H9 (cell line): ENCODE measurements around the gene SCAP. TPM values are rescaled to one million over a fixed set of nuclear protein-coding genes. Genes with fewer than 3 reads are reported as not detected.
"Not testable (repeated sequence)": the region's sequence is repeated elsewhere in the genome, so short reads cannot be mapped to it uniquely, and the experiment has no call there.

Source experiments
- DNase-seq: peaks from one replicate; pipeline ENCODE4 v3.0.0-alpha.2; 2017
- H2AFZ ChIP-seq: one replicate; pipeline ENCODE4 v1.6.1; 2013; ENCODE audit warnings: mild to moderate bottlenecking, low read length, control low read depth, moderate library complexity
- H2AK5ac ChIP-seq: 2 replicates; pipeline ENCODE4 v1.6.1; 2013; ENCODE audit warnings: low read length, control low read depth, mixed read lengths; ENCODE audit not compliant: insufficient read length
- H2BK120ac ChIP-seq: one replicate; pipeline ENCODE4 v1.6.1; 2013; ENCODE audit warnings: low read depth, mild to moderate bottlenecking, low read length, control low read depth, inconsistent platforms; ENCODE audit not compliant: poor library complexity, severe bottlenecking
- H2BK12ac ChIP-seq: 2 replicates; pipeline ENCODE4 v1.6.1; 2013; ENCODE audit warnings: low read length, control low read depth, mixed read lengths, low read depth; ENCODE audit not compliant: insufficient read length
- H2BK15ac ChIP-seq: 2 replicates; pipeline ENCODE4 v1.6.1; 2013; ENCODE audit warnings: low read depth, low read length, control low read depth
- H2BK20ac ChIP-seq: one replicate; pipeline ENCODE4 v1.6.1; 2013; ENCODE audit warnings: low read depth, mild to moderate bottlenecking, low read length, control low read depth, inconsistent platforms; ENCODE audit not compliant: poor library complexity, severe bottlenecking
- H2BK5ac ChIP-seq: 2 replicates; pipeline ENCODE4 v1.6.1; 2013; ENCODE audit warnings: low read length, control low read depth, mixed read lengths; ENCODE audit not compliant: insufficient read length
- H3K14ac ChIP-seq: 2 replicates; pipeline ENCODE4 v1.6.1; 2013; ENCODE audit warnings: low read length, control low read depth; ENCODE audit not compliant: insufficient read depth
- H3K18ac ChIP-seq: 2 replicates; pipeline ENCODE4 v1.6.1; 2013; ENCODE audit warnings: low read depth, mild to moderate bottlenecking, mixed read lengths, low read length, control low read depth; ENCODE audit not compliant: insufficient read length
- H3K23ac ChIP-seq: 2 replicates; pipeline ENCODE4 v1.6.1; 2013; ENCODE audit warnings: low read length, control low read depth, mixed read lengths, low read depth; ENCODE audit not compliant: insufficient read length
- H3K23me2 ChIP-seq: 2 replicates; pipeline ENCODE4 v1.6.1; 2013; ENCODE audit warnings: low read depth, mild to moderate bottlenecking, mixed read lengths, low read length, control low read depth; ENCODE audit not compliant: insufficient read length, poor library complexity, severe bottlenecking
- H3K27ac ChIP-seq: 2 replicates; pipeline ENCODE4 v1.5.1; 2013; ENCODE audit warnings: low read length, control low read depth, mixed read lengths, low read depth; ENCODE audit not compliant: insufficient read length
- H3K27me3 ChIP-seq: 2 replicates; pipeline ENCODE4 v1.6.1; 2013; ENCODE audit warnings: low read length, control low read depth, inconsistent platforms; ENCODE audit not compliant: insufficient read depth
- H3K4ac ChIP-seq: 2 replicates; pipeline ENCODE4 v1.6.1; 2013; ENCODE audit warnings: low read depth, mild to moderate bottlenecking, control low read depth, inconsistent platforms, low read length, moderate library complexity
- H3K4me1 ChIP-seq: 2 replicates; pipeline ENCODE4 v1.6.1; 2013; ENCODE audit warnings: low read length, control low read depth, inconsistent platforms; ENCODE audit not compliant: insufficient read depth
- H3K4me2 ChIP-seq: 2 replicates; pipeline ENCODE4 v1.6.1; 2013; ENCODE audit warnings: low read length, control low read depth, mixed read lengths; ENCODE audit not compliant: insufficient read length, insufficient read depth
- H3K56ac ChIP-seq: 2 replicates; pipeline ENCODE4 v1.6.1; 2013; ENCODE audit warnings: low read depth, mild to moderate bottlenecking, mixed read lengths, low read length, control low read depth; ENCODE audit not compliant: insufficient read length
- H3K79me1 ChIP-seq: 2 replicates; pipeline ENCODE4 v1.6.1; 2013; ENCODE audit warnings: low read depth, mild to moderate bottlenecking, moderate library complexity, low read length, control low read depth, inconsistent platforms; ENCODE audit not compliant: insufficient read depth, poor library complexity, severe bottlenecking
- H3K79me2 ChIP-seq: 2 replicates; pipeline ENCODE4 v1.6.1; 2013; ENCODE audit warnings: low read length, control low read depth, inconsistent platforms; ENCODE audit not compliant: insufficient read depth
- H3K9ac ChIP-seq: 2 replicates; pipeline ENCODE4 v1.6.1; 2013; ENCODE audit warnings: low read length, control low read depth, mixed read lengths; ENCODE audit not compliant: insufficient read length; ENCODE audit errors: extremely low read depth
- H3K9me3 ChIP-seq: one replicate; pipeline ENCODE4 v1.6.1; 2013; ENCODE audit warnings: low read depth, low read length, inconsistent platforms; ENCODE audit not compliant: control insufficient read depth
- H3T11ph ChIP-seq: one replicate; pipeline ENCODE4 v1.6.1; 2013; ENCODE audit warnings: mild to moderate bottlenecking, low read length, control low read depth, inconsistent platforms
- H4K20me1 ChIP-seq: one replicate; pipeline ENCODE4 v1.6.1; 2013; ENCODE audit not compliant: control insufficient read depth, insufficient read length, insufficient read depth
- H4K5ac ChIP-seq: 2 replicates; pipeline ENCODE4 v1.6.1; 2013; ENCODE audit warnings: low read depth, mild to moderate bottlenecking, mixed read lengths, low read length, control low read depth; ENCODE audit not compliant: insufficient read length
- H4K8ac ChIP-seq: replicated peaks from 2 replicates; pipeline ENCODE4 v1.6.1; 2013; ENCODE audit warnings: low read length, control low read depth, mixed read lengths, low read depth; ENCODE audit not compliant: insufficient read length
- H4K91ac ChIP-seq: 2 replicates; pipeline ENCODE4 v1.6.1; 2013; ENCODE audit warnings: low read depth, mild to moderate bottlenecking, moderate library complexity, mixed read lengths, low read length, control low read depth; ENCODE audit not compliant: insufficient read length
- H3K27ac Mint-ChIP-seq, 3 experiments: 2 replicates in 2 of 3; 3 replicates in 1 of 3; pipeline ENCODE4 v1.8.0; 2020 to 2021; ENCODE audit warnings: mixed read lengths in 3 of 3, mild to moderate bottlenecking in 1 of 3, moderate library complexity in 1 of 3
- H3K27me3 Mint-ChIP-seq: 2 replicates; pipeline ENCODE4 v1.8.0; 2021; ENCODE audit warnings: low read depth, mild to moderate bottlenecking, moderate library complexity, mixed read lengths
- H3K36me3 Mint-ChIP-seq, 3 experiments: 2 replicates in 2 of 3; 3 replicates in 1 of 3; pipeline ENCODE4 v1.8.0; 2020 to 2021; ENCODE audit warnings: low read depth in 3 of 3, mixed read lengths in 3 of 3; ENCODE audit not compliant: insufficient read depth in 1 of 3
- H3K4me1 Mint-ChIP-seq, 2 experiments: 2 replicates each; pipeline ENCODE4 v1.8.0; 2020; ENCODE audit warnings: mixed read lengths in 2 of 2
- H3K4me3 Mint-ChIP-seq, 2 experiments: 2 replicates in 1 of 2; 3 replicates in 1 of 2; pipeline ENCODE4 v1.8.0; 2020 to 2021; ENCODE audit warnings: mild to moderate bottlenecking in 2 of 2, mixed read lengths in 2 of 2, moderate library complexity in 1 of 2
- H3K9me3 Mint-ChIP-seq, 2 experiments: 2 replicates in 1 of 2; 3 replicates in 1 of 2; pipeline ENCODE4 v1.8.0; 2020; ENCODE audit warnings: mild to moderate bottlenecking in 2 of 2, mixed read lengths in 2 of 2, moderate library complexity in 1 of 2
- WGBS: extraction: QIAGEN DNeasy Blood & Tissue Kit; methylation state at CpG from one replicate; pipeline ENCODE4 v1.1.7; 2013; ENCODE audit warnings: missing lambda C conversion rate, low lambda C conversion rate, mixed read lengths; ENCODE audit not compliant: insufficient read length; ENCODE audit errors: extremely low coverage; 5-methylcytosine and 5-hydroxymethylcytosine counted together
- total RNA-seq: library from RNA; stranded (reverse); gene quantifications from 2 replicates; pipeline ENCODE4 v1.2.1, GENCODE V29; 2021
- TF ChIP-seq, protein P1 (sequence below): fragments of 200-600 bp; sonication (generic); conservative IDR thresholded peaks from 3 replicates; pipeline ENCODE4 v1.8.0; 2021; ENCODE audit warnings: antibody characterized with exemption, mild to moderate bottlenecking

The SCAP gene
- total RNA-seq, 1 experiment from 2014 or later: 104 TPM

- H3K9me3 ChIP-seq: no peaks in the 10 kb centered on the region
- H3K4ac ChIP-seq: no peak overlapping the region
- no peak overlapping the region for H3K4me3 Mint-ChIP-seq
- no peak overlapping the region for H2BK20ac ChIP-seq
- H3K27ac Mint-ChIP-seq: no peak overlapping the region
- H3K4me2 ChIP-seq: no peak overlapping the region
- H3K27ac ChIP-seq: no peak overlapping the region
- H3K56ac ChIP-seq: no peak overlapping the region
- H2AK5ac ChIP-seq: no peak overlapping the region
- no peak overlapping the region for H3K14ac ChIP-seq
- peaks cover under 1 to 8% of the 10 kb centered on the region in 2 experiments; a peak in 4 of 5 replicates for H3K9me3 Mint-ChIP-seq
- H2BK15ac ChIP-seq: no peak overlapping the region
- no peak overlapping the region for H3K18ac ChIP-seq
- WGBS: no CpG with 5 or more reads among the region's 1 CpG
- no peaks in the 10 kb centered on the region for H3K23me2 ChIP-seq
- no peaks in the 10 kb centered on the region for H3K27me3 Mint-ChIP-seq
- no peaks in the 10 kb centered on the region for H3K4me1 ChIP-seq
- H3K79me1 ChIP-seq: peaks cover 11% of the 10 kb centered on the region
- peaks cover 11% of the 10 kb centered on the region; the same call in 1 of the 2 replicates for H3K79me2 ChIP-seq
- no peak overlapping the region for H4K91ac ChIP-seq
- no peak overlapping the region for H2BK120ac ChIP-seq
- H2AFZ ChIP-seq: no peak overlapping the region
- H4K20me1 ChIP-seq: no peaks in the 10 kb centered on the region
- H3K4me1 Mint-ChIP-seq: peaks cover 6 to 7% of the 10 kb centered on the region in 2 experiments
- no peak overlapping the region for H3K23ac ChIP-seq
- H4K8ac ChIP-seq: no peak overlapping the region
- H3K36me3 Mint-ChIP-seq: peaks cover 15 to 26% (median 22%) of the 10 kb centered on the region in 3 experiments
- H3T11ph ChIP-seq: no peak overlapping the region
- no peak overlapping the region for H4K5ac ChIP-seq
- no peak overlapping the region for H2BK12ac ChIP-seq
- DNase-seq: no peak
- H2BK5ac ChIP-seq: no peak overlapping the region
- no peak overlapping the region for H3K9ac ChIP-seq
- TF ChIP-seq, protein P1, sequence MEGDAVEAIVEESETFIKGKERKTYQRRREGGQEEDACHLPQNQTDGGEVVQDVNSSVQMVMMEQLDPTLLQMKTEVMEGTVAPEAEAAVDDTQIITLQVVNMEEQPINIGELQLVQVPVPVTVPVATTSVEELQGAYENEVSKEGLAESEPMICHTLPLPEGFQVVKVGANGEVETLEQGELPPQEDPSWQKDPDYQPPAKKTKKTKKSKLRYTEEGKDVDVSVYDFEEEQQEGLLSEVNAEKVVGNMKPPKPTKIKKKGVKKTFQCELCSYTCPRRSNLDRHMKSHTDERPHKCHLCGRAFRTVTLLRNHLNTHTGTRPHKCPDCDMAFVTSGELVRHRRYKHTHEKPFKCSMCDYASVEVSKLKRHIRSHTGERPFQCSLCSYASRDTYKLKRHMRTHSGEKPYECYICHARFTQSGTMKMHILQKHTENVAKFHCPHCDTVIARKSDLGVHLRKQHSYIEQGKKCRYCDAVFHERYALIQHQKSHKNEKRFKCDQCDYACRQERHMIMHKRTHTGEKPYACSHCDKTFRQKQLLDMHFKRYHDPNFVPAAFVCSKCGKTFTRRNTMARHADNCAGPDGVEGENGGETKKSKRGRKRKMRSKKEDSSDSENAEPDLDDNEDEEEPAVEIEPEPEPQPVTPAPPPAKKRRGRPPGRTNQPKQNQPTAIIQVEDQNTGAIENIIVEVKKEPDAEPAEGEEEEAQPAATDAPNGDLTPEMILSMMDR: no peak
- no peaks in the 10 kb centered on the region for H3K27me3 ChIP-seq
Measured at GRCh38 chr3:47464588-47464987, 11.2 kb downstream of the SCAP start.

GRCh38 chr3:47459534-47460085 is 16.1 kb downstream of the SCAP start:
- peaks cover 5 to 11% of the 10 kb centered on the region in 2 experiments; a peak in 4 of 5 replicates for H3K9me3 Mint-ChIP-seq
- H3K79me1 ChIP-seq, H3K18ac ChIP-seq: not testable (repeated sequence)

More at GRCh38 chr3:47459534-47460085, 16.1 kb downstream of the SCAP start:
- not testable (repeated sequence) for H3K27me3 Mint-ChIP-seq, H3K27ac ChIP-seq, H3K4me2 ChIP-seq, H4K91ac ChIP-seq, H3K4ac ChIP-seq, H2BK120ac ChIP-seq, H3T11ph ChIP-seq, H3K4me1 Mint-ChIP-seq, H2BK15ac ChIP-seq, H3K27me3 ChIP-seq, DNase-seq, H3K27ac Mint-ChIP-seq, H3K23ac ChIP-seq, H2AFZ ChIP-seq, H3K9me3 ChIP-seq, H4K20me1 ChIP-seq, H4K5ac ChIP-seq, H3K4me1 ChIP-seq, H2BK12ac ChIP-seq, H3K56ac ChIP-seq, H2BK20ac ChIP-seq, H3K9ac ChIP-seq, H2AK5ac ChIP-seq, H3K14ac ChIP-seq, H2BK5ac ChIP-seq, H3K4me3 Mint-ChIP-seq, H4K8ac ChIP-seq, H3K23me2 ChIP-seq, H3K79me2 ChIP-seq
- peaks cover 15 to 16% (median 15%) of the 10 kb centered on the region in 3 experiments for H3K36me3 Mint-ChIP-seq
- WGBS: no CpG with 5 or more reads among the region's 9 CpGs
